Endothelial cell of umbilical vein (primary cell): ENCODE results near the gene PKMYT1. TPM values are rescaled to one million over a fixed set of nuclear protein-coding genes. Genes with fewer than 3 reads are reported as not detected.
"Not testable (repeated sequence)": the region's sequence is repeated elsewhere in the genome, so short reads cannot be mapped to it uniquely, and the experiment has no call there.

Source experiments
- BruUV-seq: library from RNA; stranded (reverse); fragments of 400-500 nt; replicated peaks from 2 replicates; lab custom pipeline; 2021; lab: Mats Ljungman, UMichigan
- CTCF ChIA-PET: fragments of 300-600, 350-600 bp; sonication (Branson Sonifier 250); formaldehyde crosslinking; loops from one replicate; lab custom pipeline; 2021; ENCODE audit warnings: antibody characterized with exemption, inconsistent platforms; lab: Charles Lee
- POLR2A ChIA-PET: fragments of 300-600, 350-600 bp; sonication (Branson Sonifier 250); formaldehyde crosslinking; loops from one replicate; lab custom pipeline; 2021; ENCODE audit warnings: antibody characterized with exemption, inconsistent platforms; lab: Charles Lee
- DNase-seq: peaks from one replicate; pipeline ENCODE4 v3.0.0-alpha.2; 2011; ENCODE audit warnings: low read depth, low spot score
- FAIRE-seq: peaks from 2 replicates; lab custom pipeline; 2011; peaks lifted over from hg19 to GRCh38; lab: Jason Lieb, UNC
- H2AFZ ChIP-seq: 2 replicates; pipeline ENCODE4 v1.6.0; 2012; ENCODE audit warnings: low read depth, low read length, control low read depth, inconsistent platforms
- H3K27ac ChIP-seq: 2 replicates; pipeline ENCODE4 v1.5.1; 2011; ENCODE audit warnings: low read depth, mild to moderate bottlenecking, control low read depth, low read length, moderate library complexity; ENCODE audit not compliant: insufficient read depth
- H3K27me3 ChIP-seq, 2 experiments: 2 replicates each; pipeline versions ENCODE4 v1.6.0 to v1.6.1; 2011; ENCODE audit warnings: low read length in 2 of 2, mixed read lengths in 1 of 2; ENCODE audit not compliant: control insufficient read depth in 2 of 2, insufficient read depth in 2 of 2
- H3K36me3 ChIP-seq, 2 experiments: 2 replicates in 1 of 2; 3 replicates in 1 of 2; pipeline ENCODE4 v1.5.1; 2011; ENCODE audit warnings: low read length in 2 of 2, mild to moderate bottlenecking in 1 of 2, moderate library complexity in 1 of 2; ENCODE audit not compliant: control insufficient read depth in 2 of 2, insufficient read depth in 2 of 2; ENCODE audit errors: extremely low read depth in 1 of 2
- H3K4me1 ChIP-seq: 3 replicates; pipeline ENCODE4 v1.5.1; 2011; ENCODE audit warnings: mild to moderate bottlenecking, low read length; ENCODE audit not compliant: control insufficient read depth, insufficient read depth; ENCODE audit errors: extremely low read depth
- H3K4me2 ChIP-seq: 2 replicates; pipeline ENCODE4 v1.6.1; 2011; ENCODE audit warnings: low read length, control low read depth, mixed read lengths; ENCODE audit not compliant: insufficient read depth
- H3K4me3 ChIP-seq, 3 experiments: fragments of 200-600 bp in 1 of 3; sonication (generic), shearing (Covaris generic) in 1 of 3; replicated peaks in 1 of 3; 2 replicates each; pipeline ENCODE4 v1.5.1; 2011 to 2016; ENCODE audit warnings: control low read depth in 3 of 3, low read length in 3 of 3, mild to moderate bottlenecking in 2 of 3, inconsistent platforms in 1 of 3, low read depth in 1 of 3, moderate library complexity in 1 of 3; ENCODE audit not compliant: insufficient read depth in 1 of 3
- H3K79me2 ChIP-seq: 2 replicates; pipeline ENCODE4 v1.6.0; 2012; ENCODE audit warnings: low read length, inconsistent platforms; ENCODE audit not compliant: control insufficient read depth, insufficient read depth
- H3K9ac ChIP-seq: replicated peaks from 2 replicates; pipeline ENCODE3; 2011; ENCODE audit warnings: low read length, control low read depth; ENCODE audit not compliant: insufficient read depth; ENCODE audit errors: extremely low read depth
- H3K9me1 ChIP-seq: replicated peaks from 3 replicates; pipeline ENCODE4 v1.6.0; 2011; ENCODE audit warnings: mild to moderate bottlenecking, low read length; ENCODE audit not compliant: control insufficient read depth, insufficient read depth; ENCODE audit errors: extremely low read depth
- H3K9me3 ChIP-seq: replicated peaks from 2 replicates; pipeline ENCODE4 v1.5.1; 2012; ENCODE audit warnings: low read length, inconsistent platforms; ENCODE audit not compliant: control insufficient read depth, insufficient read depth
- H4K20me1 ChIP-seq: replicated peaks from 2 replicates; pipeline ENCODE3; 2011; ENCODE audit warnings: mild to moderate bottlenecking, low read length; ENCODE audit not compliant: control insufficient read depth, insufficient read depth; ENCODE audit errors: extremely low read depth
- GATA2 ChIP-seq: IDR thresholded peaks from 2 replicates; pipeline ENCODE4 v1.7.0; 2011; ENCODE audit warnings: low read depth, mild to moderate bottlenecking, moderate library complexity, mixed read lengths, low read length; ENCODE audit not compliant: insufficient read length, insufficient read depth
- dilution Hi-C: fragments of 300-500 bp; cut with MboI; formaldehyde crosslinking; loops from one replicate; pipeline ENCODE4 v1.15.0; 2019; ENCODE audit warnings: low sequenced_read_pairs; ENCODE audit not compliant: extremely low pct_ligation_motif_present
- intact Hi-C: fragments of 100-400 bp; cut with micrococcal nuclease; formaldehyde crosslinking; loops from one replicate; pipeline ENCODE4 v1.10.0; 2022
- polyA plus RNA-seq, 4 experiments: library from polyadenylated mRNA; depleted of rRNA in 3 of 4; stranded (reverse) in 3 of 4; unstranded in 1 of 4; fragments of >200 nt; gene quantifications; 2 replicates each; pipeline versions ENCODE4 v1.2.1 to v1.2.3, GENCODE V29; 2011 to 2012; ENCODE audit warnings: missing spikeins in 1 of 4
- total RNA-seq: library from RNA; stranded (reverse); gene quantifications from 2 replicates; pipeline ENCODE4 v1.2.3, GENCODE V29; 2021

The PKMYT1 gene
- total and polyA plus RNA-seq, 2 donors (not counting 3 experiments of a cell fraction or from before 2014, with no cell fraction given): 26.1 to 48.5 TPM

- FAIRE-seq, DNase-seq, CTCF ChIA-PET: not testable (repeated sequence)
Measured at GRCh38 chr16:2931231-2931914, 48.9 kb downstream of the PKMYT1 start.

GRCh38 chr16:2930236-2930635 is 50.0 kb downstream of the PKMYT1 start:
- DNase-seq (no peak), FAIRE-seq (no peak)
- H3K79me2 ChIP-seq: no peaks in the 10 kb centered on the region
- no peaks in the 10 kb centered on the region for H4K20me1 ChIP-seq
- no peak overlapping the region for H3K4me2 ChIP-seq
- dilution Hi-C loops: no loop called here
- H3K27ac ChIP-seq: no peak overlapping the region
- no peak for TF ChIP-seq GATA2
- no peaks in the 10 kb centered on the region for H3K9me1 ChIP-seq
- H3K4me1 ChIP-seq: peaks cover 2% of the 10 kb centered on the region
- H3K36me3 ChIP-seq: peaks cover 0 to 20% of the 10 kb centered on the region in 2 experiments
- POLR2A ChIA-PET: no interaction called here
- no peak overlapping the region for H3K9ac ChIP-seq
- intact Hi-C loops: no loop called here
- no peaks in the 10 kb centered on the region for H3K9me3 ChIP-seq
- H2AFZ ChIP-seq: no peak overlapping the region
- H3K27me3 ChIP-seq: no peaks in the 10 kb centered on the region
- CTCF ChIA-PET: no interaction called here
- BruUV-seq: no TSS peak
- H3K4me3 ChIP-seq: no peak overlapping the region

More at GRCh38 chr16:2931231-2931914, 48.9 kb downstream of the PKMYT1 start:
- H3K4me2 ChIP-seq, H3K9me1 ChIP-seq, H2AFZ ChIP-seq, H3K4me3 ChIP-seq, H3K27me3 ChIP-seq, H4K20me1 ChIP-seq, H3K9me3 ChIP-seq, H3K4me1 ChIP-seq, intact Hi-C loops, dilution Hi-C loops, BruUV-seq, POLR2A ChIA-PET, H3K9ac ChIP-seq, H3K79me2 ChIP-seq, H3K27ac ChIP-seq: not testable (repeated sequence)
- H3K36me3 ChIP-seq: peaks cover 0 to 26% of the 10 kb centered on the region in 2 experiments
